C4-2B (cell line): ENCODE data around the gene DNAH8.

Experiments used
- ZFX ChIP-seq: fragments of 450-650 bp; IDR thresholded peaks from 2 replicates; pipeline ENCODE4 v1.6.1; 2017
- TF ChIP-seq, protein P1 (sequence below): fragments of 450-650 bp; conservative IDR thresholded peaks from 2 replicates; pipeline ENCODE4 v1.5.1; 2017; ENCODE audit warnings: mild to moderate bottlenecking

DNA sequence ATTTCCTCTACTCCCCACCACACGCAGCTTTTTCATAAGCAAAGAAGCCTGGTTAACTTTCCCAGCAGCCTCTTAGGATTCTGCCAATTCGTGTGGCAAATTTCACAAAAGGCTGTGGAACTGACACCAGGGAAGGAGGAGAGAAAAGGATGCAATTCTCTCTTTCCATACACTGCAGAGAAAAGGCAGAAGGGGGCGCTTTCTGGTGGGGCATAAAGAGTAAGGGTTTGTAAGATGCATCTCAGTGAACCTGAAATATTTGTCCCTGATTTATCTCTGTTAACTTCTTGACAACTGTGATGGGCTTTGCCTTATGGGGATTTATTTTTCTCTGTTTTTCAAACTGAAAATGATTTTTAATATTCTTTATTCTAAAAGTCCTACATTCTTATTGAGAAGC, 288.0 kb downstream of the DNAH8 start:
- TF ChIP-seq, protein P1, sequence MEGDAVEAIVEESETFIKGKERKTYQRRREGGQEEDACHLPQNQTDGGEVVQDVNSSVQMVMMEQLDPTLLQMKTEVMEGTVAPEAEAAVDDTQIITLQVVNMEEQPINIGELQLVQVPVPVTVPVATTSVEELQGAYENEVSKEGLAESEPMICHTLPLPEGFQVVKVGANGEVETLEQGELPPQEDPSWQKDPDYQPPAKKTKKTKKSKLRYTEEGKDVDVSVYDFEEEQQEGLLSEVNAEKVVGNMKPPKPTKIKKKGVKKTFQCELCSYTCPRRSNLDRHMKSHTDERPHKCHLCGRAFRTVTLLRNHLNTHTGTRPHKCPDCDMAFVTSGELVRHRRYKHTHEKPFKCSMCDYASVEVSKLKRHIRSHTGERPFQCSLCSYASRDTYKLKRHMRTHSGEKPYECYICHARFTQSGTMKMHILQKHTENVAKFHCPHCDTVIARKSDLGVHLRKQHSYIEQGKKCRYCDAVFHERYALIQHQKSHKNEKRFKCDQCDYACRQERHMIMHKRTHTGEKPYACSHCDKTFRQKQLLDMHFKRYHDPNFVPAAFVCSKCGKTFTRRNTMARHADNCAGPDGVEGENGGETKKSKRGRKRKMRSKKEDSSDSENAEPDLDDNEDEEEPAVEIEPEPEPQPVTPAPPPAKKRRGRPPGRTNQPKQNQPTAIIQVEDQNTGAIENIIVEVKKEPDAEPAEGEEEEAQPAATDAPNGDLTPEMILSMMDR: peak; percentile 71
- no peak for TF ChIP-seq ZFX
